Body of pancreas (tissue), 4 donors: ENCODE results near the gene CMTM4. TPM values are rescaled to one million over a fixed set of nuclear protein-coding genes. Genes with fewer than 3 reads are reported as not detected.

ENCODE experiments used
- ATAC-seq: fragments of 150-250 bp; one replicate; pipeline ENCODE4 v1.9.1; 2016
- DNase-seq, 4 donors: peaks; one replicate each; pipeline ENCODE4 v3.0.0-alpha.2; 2019
- H3K27ac ChIP-seq, 4 donors: fragments of 200-600 bp; sonication (generic); 1 replicate in 3 of 4; 2 replicates in 1 of 4; pipeline versions ENCODE4 v1.5.1 to v1.6.1; 2016 to 2019; ENCODE audit warnings: mild to moderate bottlenecking in 1 of 4, mixed read lengths in 1 of 4, moderate library complexity in 1 of 4
- H3K27me3 ChIP-seq, 2 donors: fragments of 200-600 bp; sonication (generic); one replicate each; pipeline ENCODE4 v1.6.0; 2016; ENCODE audit warnings: mild to moderate bottlenecking in 1 of 2
- H3K36me3 ChIP-seq, 2 donors: fragments of 200-600 bp; sonication (generic); replicated peaks in 1 of 2; 2 replicates each; pipeline ENCODE4 v1.5.1; 2016; ENCODE audit warnings: low read depth in 2 of 2; ENCODE audit not compliant: insufficient read depth in 1 of 2
- H3K4me1 ChIP-seq: fragments of 200-600 bp; sonication (generic); one replicate; pipeline ENCODE4 v1.6.0; 2016
- H3K4me3 ChIP-seq, 2 donors: fragments of 200-600 bp; sonication (generic); 1 replicate in 1 of 2; 2 replicates in 1 of 2; pipeline ENCODE4 v1.5.1; 2016 to 2019
- H3K9me3 ChIP-seq, 3 donors: fragments of 200-600 bp; sonication (generic); 1 replicate in 2 of 3; 2 replicates in 1 of 3; pipeline ENCODE4 v1.5.1; 2016
- CTCF ChIP-seq, 7 experiments: fragments of 450-650 bp in 4 of 7; fragments of 200-600 bp in 3 of 7; sonication (generic) in 3 of 7; IDR thresholded peaks; one replicate each; pipeline ENCODE4 v1.5.1; 2016 to 2019; ENCODE audit warnings: antibody characterized with exemption in 7 of 7
- POLR2A ChIP-seq, 3 donors: fragments of 450-650 bp; IDR thresholded peaks; one replicate each; pipeline ENCODE4 v1.6.1; 2016; ENCODE audit warnings: antibody characterized with exemption in 3 of 3, mild to moderate bottlenecking in 2 of 3
- WGBS, 2 donors: methylation state at CpG; one replicate each; pipeline ENCODE4 v1.1.5; 2017; 5-methylcytosine and 5-hydroxymethylcytosine counted together
- intact Hi-C: fragments of 100-400 bp; cut with DNase I; formaldehyde crosslinking; loops from one replicate; pipeline ENCODE4 v1.15.1; 2023
- small RNA-seq: library from RNA; depleted of rRNA; stranded (forward); fragments of <200 nt; gene quantifications from one replicate; pipeline ENCODE3, GENCODE V24; 2016
- total RNA-seq, 2 donors: library from RNA; depleted of rRNA; stranded (reverse); fragments of >200 nt; gene quantifications; one replicate each; pipeline ENCODE4 v1.1.0, GENCODE V29; 2016

The CMTM4 gene
- total RNA-seq, 2 donors from 2014 or later = 35.9 to 36.6 TPM

- TF ChIP-seq POLR2A (IDR thresholded peaks at IDR 0.05) = no peak
- no peak for TF ChIP-seq CTCF (IDR thresholded peaks at IDR 0.05)
- intact Hi-C loops = no loop called here
- DNase-seq (no peak), ATAC-seq (no peak)
- H3K4me1 ChIP-seq = no peaks in the 10 kb centered on the region
- no peak within 1 kb of the TSS for H3K27ac ChIP-seq
- WGBS, 2 donors = 88 to 92% methylated on average over 38 to 41 of the region's 54 CpGs
- H3K4me3 ChIP-seq = no peak within 1 kb of the TSS
- H3K9me3 ChIP-seq = no peaks in the 10 kb centered on the region
- peaks cover 0 to 5% of the 10 kb centered on the region in 2 donors for H3K36me3 ChIP-seq
- H3K27me3 ChIP-seq = no peaks in the 10 kb centered on the region
These were observed 130.3 kb downstream of the CMTM4 start, which contains the start of gene CMTM1 for GRCh38 chr16:66566051-66566901. CMTM1 (plus strand) TSS chr16:66566439; CDS start chr16:66566514, 75 bp downstream.

Small RNAs within 50 kb of the gene (small RNA-seq; reads per million reads assigned to genes)
- not detected for gene CKLF-CMTM1

Other genes starting within 250 kb of the CMTM4 start
- gene TK2, start 146.6 kb downstream of the CMTM4 start, total RNA-seq = 10 to 100 TPM; 23.1 to 26.0 TPM
- 10 to 100 TPM in 1 of 2 donors, not detected in 1; 33.5 TPM for gene CKLF, start 144.2 kb downstream of the CMTM4 start, total RNA-seq
- not detected for gene CMTM1, start 130.3 kb downstream of the CMTM4 start, total RNA-seq
- not detected for gene CMTM2, start 117.3 kb downstream of the CMTM4 start, total RNA-seq
- 1 to 10 TPM; 4.3 to 6.0 TPM for gene CMTM3, start 92.0 kb downstream of the CMTM4 start, total RNA-seq
- 100 to 1,000 TPM in 1 of 2 donors, 10 to 100 TPM in 1; 87.3 to 109 TPM for gene DYNC1LI2, start 54.9 kb upstream of the CMTM4 start, total RNA-seq
- not detected for gene TERB1, start 104.8 kb upstream of the CMTM4 start, total RNA-seq
- 10 to 100 TPM; 25.7 to 34.6 TPM for gene NAE1, start 134.2 kb upstream of the CMTM4 start, total RNA-seq
- gene CA7, start 147.7 kb upstream of the CMTM4 start, total RNA-seq = not detected
- 1 to 10 TPM; 4.4 to 6.9 TPM for gene PDP2, start 183.8 kb upstream of the CMTM4 start, total RNA-seq
- not detected for gene CDH16, start 222.1 kb upstream of the CMTM4 start, total RNA-seq
- 1 to 10 TPM in 1 of 2 donors, not detected in 1; 8.3 TPM for gene RRAD, start 228.8 kb upstream of the CMTM4 start, total RNA-seq
- gene CIAO2B, start 237.7 kb upstream of the CMTM4 start, total RNA-seq = 10 to 100 TPM in 1 of 2 donors, 1 to 10 TPM in 1; 7.6 to 15.3 TPM
- 10 to 100 TPM; 24.9 to 29.3 TPM for gene CES2, start 238.8 kb upstream of the CMTM4 start, total RNA-seq